IMR-90 (cell line): Measurements from ENCODE around the gene EFNA5. TPM values are rescaled to one million over a fixed set of nuclear protein-coding genes. Genes with fewer than 3 reads are reported as not detected.

Experiments
- ATAC-seq: fragments of 200-7000 bp; cut with Tn5 transposase; 2 replicates; pipeline ENCODE4 v1.9.1; 2020; ENCODE audit warnings: low read depth, mild to moderate bottlenecking, moderate library complexity
- BruUV-seq: library from RNA; stranded (reverse); fragments of 400-500 nt; replicated peaks from 2 replicates; lab custom pipeline; 2021; lab: Mats Ljungman, UMichigan
- CTCF ChIA-PET: fragments of 300-600 bp; formaldehyde crosslinking; extraction: SDS; loops from one replicate; lab custom pipeline; 2021; ENCODE audit warnings: antibody characterized with exemption; lab: Yijun Ruan, JAX
- POLR2A ChIA-PET: fragments of 300-600 bp; sonication (Branson Sonifier 250); formaldehyde crosslinking; loops from one replicate; lab custom pipeline; 2022; ENCODE audit warnings: antibody characterized with exemption; ENCODE audit not compliant: unreplicated experiment; lab: Charles Lee
- DNase-seq: peaks from one replicate; pipeline ENCODE4 v3.0.0; 2013
- H2AFZ ChIP-seq: replicated peaks from 2 replicates; pipeline ENCODE3; 2013; ENCODE audit warnings: low read length, mild to moderate bottlenecking; ENCODE audit not compliant: poor library complexity
- H2AK5ac ChIP-seq: 2 replicates; pipeline ENCODE4 v1.6.1; 2013; ENCODE audit warnings: low read depth, low read length, inconsistent platforms
- H2AK9ac ChIP-seq: replicated peaks from 2 replicates; pipeline ENCODE3; 2013; ENCODE audit warnings: mild to moderate bottlenecking, low read depth, low read length, moderate library complexity; ENCODE audit not compliant: poor library complexity
- H2BK120ac ChIP-seq: 2 replicates; pipeline ENCODE4 v1.6.1; 2013; ENCODE audit warnings: low read depth, low read length, inconsistent platforms
- H2BK15ac ChIP-seq: 3 replicates; pipeline ENCODE4 v1.6.1; 2013; ENCODE audit warnings: low read depth, low read length, inconsistent platforms
- H2BK20ac ChIP-seq: 2 replicates; pipeline ENCODE4 v1.6.1; 2013; ENCODE audit warnings: low read depth, mild to moderate bottlenecking, inconsistent platforms, low read length, moderate library complexity
- H2BK5ac ChIP-seq: 2 replicates; pipeline ENCODE4 v1.6.1; 2013; ENCODE audit warnings: mild to moderate bottlenecking, low read depth, low read length, inconsistent platforms; ENCODE audit not compliant: poor library complexity, severe bottlenecking
- H3K14ac ChIP-seq: replicated peaks from 2 replicates; pipeline ENCODE4 v1.6.1; 2013; ENCODE audit warnings: low read depth, low read length, inconsistent platforms
- H3K18ac ChIP-seq: 2 replicates; pipeline ENCODE4 v1.6.1; 2013; ENCODE audit warnings: low read depth, low read length, control low read depth
- H3K23ac ChIP-seq: 2 replicates; pipeline ENCODE4 v1.6.1; 2013; ENCODE audit warnings: low read depth, low read length, inconsistent platforms
- H3K27ac ChIP-seq: 2 replicates; pipeline ENCODE4 v1.5.1; 2013; ENCODE audit warnings: mild to moderate bottlenecking, control low read depth, low read length; ENCODE audit not compliant: insufficient read depth
- H3K27me3 ChIP-seq: 2 replicates; pipeline ENCODE4 v1.6.1; 2013; ENCODE audit warnings: low read length; ENCODE audit not compliant: control insufficient read depth, insufficient read depth
- H3K36me3 ChIP-seq: 2 replicates; pipeline ENCODE4 v1.6.1; 2013; ENCODE audit warnings: low read length, mixed read lengths; ENCODE audit not compliant: control insufficient read depth, insufficient read depth
- H3K4ac ChIP-seq: 2 replicates; pipeline ENCODE4 v1.6.1; 2013; ENCODE audit warnings: low read depth, low read length, inconsistent platforms
- H3K4me1 ChIP-seq: 2 replicates; pipeline ENCODE4 v1.6.1; 2013; ENCODE audit warnings: low read length, mixed read lengths; ENCODE audit not compliant: control insufficient read depth, insufficient read depth
- H3K4me2 ChIP-seq: 2 replicates; pipeline ENCODE4 v1.6.1; 2013; ENCODE audit warnings: low read depth, mild to moderate bottlenecking, control low read depth, low read length, moderate library complexity
- H3K4me3 ChIP-seq: 2 replicates; pipeline ENCODE4 v1.5.1; 2013; ENCODE audit warnings: low read depth, mild to moderate bottlenecking, control low read depth, low read length, moderate library complexity; ENCODE audit not compliant: insufficient read depth
- H3K56ac ChIP-seq: 2 replicates; pipeline ENCODE4 v1.6.1; 2013; ENCODE audit warnings: low read length, inconsistent platforms; ENCODE audit not compliant: insufficient read depth; ENCODE audit errors: extremely low read depth
- H3K79me1 ChIP-seq, 2 experiments: 2 replicates each; pipeline ENCODE4 v1.6.1; 2013; ENCODE audit warnings: low read length in 2 of 2, inconsistent platforms in 1 of 2, low read depth in 1 of 2
- H3K9ac ChIP-seq: 2 replicates; pipeline ENCODE4 v1.6.1; 2013; ENCODE audit warnings: low read depth, low read length, control low read depth
- H3K9me1 ChIP-seq: 2 replicates; pipeline ENCODE4 v1.6.1; 2013; ENCODE audit warnings: low read length, inconsistent platforms; ENCODE audit not compliant: insufficient read depth
- H3K9me3 ChIP-seq: 2 replicates; pipeline ENCODE4 v1.6.1; 2013; ENCODE audit warnings: low read length; ENCODE audit not compliant: control insufficient read depth, insufficient read depth
- H4K20me1 ChIP-seq: 2 replicates; pipeline ENCODE4 v1.6.1; 2013; ENCODE audit warnings: low read length, inconsistent platforms; ENCODE audit not compliant: insufficient read depth
- H4K5ac ChIP-seq: 2 replicates; pipeline ENCODE4 v1.6.1; 2013; ENCODE audit warnings: mild to moderate bottlenecking, low read depth, low read length, control low read depth
- H4K8ac ChIP-seq, 2 experiments: 2 replicates each; pipeline ENCODE4 v1.6.1; 2013; ENCODE audit warnings: low read depth in 2 of 2, low read length in 2 of 2, control low read depth in 1 of 2, inconsistent platforms in 1 of 2
- H4K91ac ChIP-seq: 2 replicates; pipeline ENCODE4 v1.6.1; 2013; ENCODE audit warnings: low read depth, low read length, inconsistent platforms; ENCODE audit not compliant: insufficient read depth
- BHLHE40 ChIP-seq: fragments of 150-350 bp; IDR thresholded peaks from 2 replicates; pipeline ENCODE4 v1.6.1; 2016; ENCODE audit warnings: mild to moderate bottlenecking, low read depth, low read length
- CEBPB ChIP-seq: IDR thresholded peaks from 2 replicates; pipeline ENCODE4 v1.6.1; 2012; ENCODE audit warnings: low read depth, low read length, improper control_type of control experiment
- CHD1 ChIP-seq: IDR thresholded peaks from 2 replicates; pipeline ENCODE4 v1.6.1; 2012; ENCODE audit warnings: low read depth, low read length, improper control_type of control experiment
- CTCF ChIP-seq: conservative IDR thresholded peaks from 2 replicates; pipeline ENCODE4 v1.5.1; 2012; ENCODE audit warnings: mild to moderate bottlenecking, low read depth, low read length, improper control_type of control experiment
- MAFK ChIP-seq: IDR thresholded peaks from 2 replicates; pipeline ENCODE4 v1.6.1; 2012; ENCODE audit warnings: low read depth, low read length, improper control_type of control experiment
- MXI1 ChIP-seq: IDR thresholded peaks from 2 replicates; pipeline ENCODE4 v1.6.1; 2012; ENCODE audit warnings: low read depth, mild to moderate bottlenecking, low read length, moderate library complexity, borderline replicate concordance
- POLR2A ChIP-seq: IDR thresholded peaks from 2 replicates; pipeline ENCODE4 v1.6.1; 2012; ENCODE audit warnings: mild to moderate bottlenecking, low read depth, low read length
- RFX5 ChIP-seq: IDR thresholded peaks from 2 replicates; pipeline ENCODE4 v1.8.0; 2012; ENCODE audit warnings: low read depth, mild to moderate bottlenecking, low read length, moderate library complexity
- SMC3 ChIP-seq: fragments of 150-350 bp; IDR thresholded peaks from 2 replicates; pipeline ENCODE4 v1.6.1; 2016; ENCODE audit warnings: low read depth, mild to moderate bottlenecking, antibody characterized with exemption, low read length, moderate library complexity
- WGBS, 2 experiments: methylation state at CpG; one replicate each; pipeline versions ENCODE4 v1.1.5 to v1.1.7; 2013; ENCODE audit warnings: missing lambda C conversion rate in 2 of 2; ENCODE audit not compliant: insufficient read length in 1 of 2; ENCODE audit errors: extremely low coverage in 2 of 2; 5-methylcytosine and 5-hydroxymethylcytosine counted together
- dilution Hi-C: fragments of 300-500 bp; cut with HindIII; formaldehyde crosslinking; loops from one replicate; pipeline ENCODE4 v1.14.3; 2018; ENCODE audit warnings: low sequenced_read_pairs; ENCODE audit not compliant: unreplicated experiment
- in situ Hi-C: fragments of 300-500 bp; cut with MboI; formaldehyde crosslinking; loops from 3 replicates; pipeline ENCODE4 v1.14.3; 2019; ENCODE audit warnings: low sequenced_read_pairs, inconsistent platforms, mixed read lengths
- intact Hi-C: fragments of 100-400 bp; cut with micrococcal nuclease; formaldehyde crosslinking; loops from 2 replicates; pipeline ENCODE4 v1.10.0; 2022
- polyA plus RNA-seq, 3 experiments: library from polyadenylated mRNA; depleted of rRNA; stranded (reverse); fragments of >200 nt; gene quantifications; 2 replicates each; pipeline ENCODE4 v1.2.3, GENCODE V29; 2012; ENCODE audit warnings: low replicate concordance in 1 of 3
- total RNA-seq: library from RNA; depleted of rRNA; stranded (reverse); fragments of >200 nt; gene quantifications from 2 replicates; pipeline ENCODE4 v1.2.3, GENCODE V29; 2012

Gene EFNA5
- total and polyA plus RNA-seq, 2 of the 4 experiments (the other 2 are of a cell fraction): 1.5 to 1.6 TPM

GRCh38 chr5:107367480-107367879 lies 303.3 kb downstream of the EFNA5 start:
- Histone ChIP-seq H4K8ac (no peak overlapping the region), H2BK20ac (no peak overlapping the region), H3K4me1 (no peaks in the 10 kb centered on the region), H4K5ac (no peak overlapping the region), H3K36me3 (no peaks in the 10 kb centered on the region), H2BK5ac (no peak overlapping the region), H3K4me3 (no peak overlapping the region), H3K79me1 (no peaks in the 10 kb centered on the region), H4K91ac (no peak overlapping the region), H3K9ac (no peak overlapping the region), H3K9me3 (no peaks in the 10 kb centered on the region), H2AK9ac (no peak overlapping the region), H3K9me1 (no peaks in the 10 kb centered on the region), H2AFZ (no peak overlapping the region), H3K23ac (no peak overlapping the region), H2BK15ac (no peak overlapping the region), H3K27me3 (0 out of 2 replicates have a peak, but pooled peaks cover 2% of the 10 kb centered on the region), H3K27ac (no peak overlapping the region), H2BK120ac (no peak overlapping the region), H3K4ac (no peak overlapping the region), H3K18ac (no peak overlapping the region), H4K20me1 (no peaks in the 10 kb centered on the region), H3K14ac (no peak overlapping the region), H3K56ac (no peak overlapping the region), H2AK5ac (no peak overlapping the region), H3K4me2 (no peak overlapping the region)
- POLR2A ChIA-PET: no interaction called here
- in situ Hi-C loops (no loop called here), intact Hi-C loops (no loop called here), dilution Hi-C loops (no loop called here)
- no CpG with 5 or more reads among the region's 4 CpGs for WGBS, 2 experiments
- DNase-seq: no peak
- CTCF ChIA-PET: no interaction called here
- no peak for ATAC-seq
- TF ChIP-seq CTCF (no peak), MAFK (no peak), BHLHE40 (no peak), SMC3 (no peak), CEBPB (no peak), POLR2A (no peak), RFX5 (no peak), CHD1 (no peak), MXI1 (no peak)
- BruUV-seq: no TSS peak
